ENCODE results near the gene MBP.

Gene MBP

DNA sequence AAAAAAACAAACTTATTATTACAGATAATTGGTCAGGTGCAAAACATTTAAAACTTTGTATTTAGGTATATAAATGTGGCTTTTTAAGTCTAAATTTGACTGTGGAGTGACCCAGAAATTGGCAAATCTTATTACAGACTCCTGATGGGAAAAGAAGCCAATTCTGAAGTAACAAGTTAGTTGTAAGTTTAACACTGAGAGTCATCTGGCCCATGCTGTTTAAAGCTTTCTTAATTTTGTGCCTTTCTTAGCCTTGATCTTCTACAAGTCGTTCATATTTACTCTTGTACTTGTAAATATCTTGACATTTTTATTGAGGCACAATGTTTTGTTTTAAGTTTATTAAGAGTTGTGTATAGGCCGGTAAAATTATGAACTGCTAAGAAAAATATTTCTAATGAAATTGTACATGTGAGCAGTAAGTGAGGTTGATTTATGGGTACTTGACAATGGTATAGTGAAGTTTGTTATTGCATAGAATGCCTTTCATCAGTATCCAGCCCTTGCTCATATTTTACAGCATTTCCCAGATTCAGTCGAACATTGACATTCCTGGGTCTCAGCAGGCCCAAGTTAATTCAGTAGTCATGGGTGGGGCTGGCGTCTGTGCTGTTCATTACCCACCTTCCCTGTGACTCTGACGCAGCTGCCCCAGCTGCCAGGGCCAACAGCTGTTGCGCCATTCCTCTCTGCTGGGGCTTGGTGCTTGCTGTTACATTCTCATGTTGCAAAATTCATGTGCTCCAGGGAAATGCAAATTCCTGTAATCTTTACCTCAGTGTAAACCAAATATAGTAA lies 188.8 kb downstream of the MBP start:
- no peaks in the 10 kb centered on the region for H3K27me3 Mint-ChIP-seq
- no peak overlapping the region for H3K4me3 Mint-ChIP-seq
- H3K36me3 Mint-ChIP-seq (ENCODE audit: low read depth), result peaks cover 59% of the 10 kb centered on the region
- no peak overlapping the region for H3K27ac Mint-ChIP-seq
- H3K4me1 Mint-ChIP-seq (ENCODE audit: low read depth), result peaks cover 14% of the 10 kb centered on the region
- no peaks in the 10 kb centered on the region for H3K9me3 Mint-ChIP-seq

DNA sequence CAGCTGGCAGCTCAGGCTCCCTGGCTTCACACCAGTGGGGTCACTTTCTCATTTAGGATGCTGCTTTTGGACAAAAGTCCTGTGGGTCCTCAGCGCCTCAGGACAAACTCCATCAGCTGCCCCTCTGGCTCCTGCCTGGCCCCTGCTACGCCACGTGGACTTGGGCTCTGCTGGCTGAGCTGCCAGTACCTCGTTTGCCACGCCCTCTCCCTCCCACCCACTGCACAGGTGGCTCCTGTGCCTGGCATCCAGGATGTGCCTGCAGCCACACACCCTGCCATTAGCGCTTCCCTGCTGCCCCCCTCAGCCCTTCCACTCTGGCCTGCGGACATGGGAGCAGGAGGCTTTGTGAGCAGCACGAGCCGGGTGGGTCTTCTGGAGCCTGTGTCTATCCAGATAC lies 191.3 kb downstream of the MBP start:
- no peaks in the 10 kb centered on the region for H3K9me3 Mint-ChIP-seq
- no peak overlapping the region for H3K4me3 Mint-ChIP-seq
- no peaks in the 10 kb centered on the region for H3K27me3 Mint-ChIP-seq
- H3K36me3 Mint-ChIP-seq (ENCODE audit: low read depth), result peaks cover 53% of the 10 kb centered on the region
- no peaks in the 10 kb centered on the region for H3K4me1 Mint-ChIP-seq (ENCODE audit: low read depth)
- H3K27ac Mint-ChIP-seq, result no peak overlapping the region

DNA sequence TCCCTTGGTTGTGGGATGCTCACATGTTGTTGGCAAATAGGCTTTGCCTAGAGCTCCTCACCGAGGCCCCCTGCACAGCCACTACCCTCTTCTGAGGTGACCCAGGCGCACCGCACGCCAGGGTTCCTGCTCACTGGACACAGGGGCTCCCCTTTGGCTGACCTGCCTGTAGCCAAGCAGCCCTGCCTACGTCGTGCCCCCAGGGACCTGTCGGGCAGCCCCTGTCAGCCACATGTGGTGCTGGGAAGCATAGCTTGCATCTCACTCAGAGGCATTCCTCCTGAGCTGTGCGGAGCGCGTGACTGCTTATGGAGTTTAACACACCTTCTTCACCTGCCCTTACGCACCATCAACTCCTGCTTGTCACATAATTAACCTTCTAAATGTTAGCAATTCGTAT lies 194.0 kb downstream of the MBP start:
- no peaks in the 10 kb centered on the region for H3K27me3 Mint-ChIP-seq
- peaks cover 44% of the 10 kb centered on the region for H3K36me3 Mint-ChIP-seq (ENCODE audit: low read depth)
- no peak overlapping the region for H3K27ac Mint-ChIP-seq
- no peaks in the 10 kb centered on the region for H3K4me1 Mint-ChIP-seq (ENCODE audit: low read depth)
- no peaks in the 10 kb centered on the region for H3K9me3 Mint-ChIP-seq
- H3K4me3 Mint-ChIP-seq, result no peak overlapping the region

DNA sequence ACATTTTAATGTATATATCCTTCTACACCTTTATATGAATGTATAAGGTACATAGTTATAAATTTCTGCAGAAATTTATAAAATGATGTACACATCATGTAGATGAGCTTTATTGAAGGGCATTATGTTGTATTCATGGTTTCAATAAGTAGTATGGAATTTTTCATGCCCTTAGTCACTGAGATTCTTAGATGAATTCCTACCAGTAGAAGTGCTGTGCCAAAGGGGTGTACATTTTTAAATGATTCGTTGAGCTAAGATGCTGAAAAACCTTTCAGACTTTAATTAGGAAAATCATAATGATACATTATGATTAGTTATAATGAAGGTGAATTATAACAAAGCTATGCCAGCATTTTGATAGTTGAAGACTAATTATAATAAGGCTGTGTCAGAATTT lies 195.0 kb downstream of the MBP start:
- no peaks in the 10 kb centered on the region for H3K27me3 Mint-ChIP-seq
- no peak overlapping the region for H3K4me3 Mint-ChIP-seq
- H3K9me3 Mint-ChIP-seq, result no peaks in the 10 kb centered on the region
- H3K4me1 Mint-ChIP-seq (ENCODE audit: low read depth), result no peaks in the 10 kb centered on the region
- peaks cover 42% of the 10 kb centered on the region for H3K36me3 Mint-ChIP-seq (ENCODE audit: low read depth)
- H3K27ac Mint-ChIP-seq, result no peak overlapping the region

DNA sequence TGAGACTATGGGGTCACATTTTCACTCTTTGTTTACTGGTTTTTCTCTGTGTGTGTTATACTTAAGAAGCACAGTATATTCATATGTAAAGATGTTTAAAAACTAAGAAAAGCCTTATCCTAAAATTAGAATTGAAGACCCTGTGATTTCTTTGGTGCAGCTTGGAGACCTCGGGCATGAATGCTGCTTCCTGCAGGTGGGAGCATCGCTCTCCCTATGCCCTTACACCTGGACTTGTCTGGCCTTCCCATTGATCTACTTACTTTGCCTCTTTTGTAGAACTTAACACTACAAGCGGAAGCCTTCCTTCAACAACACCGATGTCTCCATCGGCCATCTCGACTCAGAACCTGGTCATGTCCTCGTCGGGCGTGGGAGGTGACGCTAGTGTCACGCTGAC lies 195.7 kb downstream of the MBP start:
- no peak overlapping the region for H3K27ac Mint-ChIP-seq
- H3K36me3 Mint-ChIP-seq (ENCODE audit: low read depth), result peaks cover 45% of the 10 kb centered on the region
- no peaks in the 10 kb centered on the region for H3K9me3 Mint-ChIP-seq
- H3K4me1 Mint-ChIP-seq (ENCODE audit: low read depth), result no peaks in the 10 kb centered on the region
- H3K27me3 Mint-ChIP-seq, result no peaks in the 10 kb centered on the region
- H3K4me3 Mint-ChIP-seq, result no peak overlapping the region

DNA sequence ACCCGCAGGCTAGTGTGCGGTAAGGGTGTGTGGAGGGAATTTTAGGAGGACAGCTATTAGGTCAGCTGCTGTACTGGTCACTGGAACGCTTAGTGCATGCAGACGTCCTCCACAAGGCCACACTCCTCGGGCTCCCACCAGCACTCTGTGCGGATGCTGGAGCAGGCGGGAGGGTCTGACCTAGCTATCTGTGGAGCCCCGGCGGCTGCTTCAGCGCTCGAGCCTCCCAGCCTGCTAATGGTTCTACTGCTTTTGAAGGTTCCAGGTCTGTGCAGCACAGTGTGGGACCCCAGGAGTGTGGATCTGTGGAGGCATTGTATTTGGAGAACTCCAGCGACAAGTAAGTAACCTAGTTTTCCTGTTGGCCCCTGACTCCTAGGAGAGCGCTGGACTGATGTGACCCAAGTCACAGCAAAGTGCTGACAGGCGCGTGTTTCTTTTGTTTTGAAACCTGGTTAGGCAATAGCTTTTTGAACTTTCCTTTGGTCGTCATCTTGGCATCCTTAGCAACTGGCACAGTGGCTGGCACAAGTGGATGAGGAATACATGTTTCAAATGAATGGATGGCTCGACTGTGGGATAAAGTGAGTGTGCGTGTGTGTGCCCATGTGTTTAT lies 196.8 kb downstream of the MBP start:
- H3K27me3 Mint-ChIP-seq, result no peaks in the 10 kb centered on the region
- H3K4me1 Mint-ChIP-seq (ENCODE audit: low read depth), result no peaks in the 10 kb centered on the region
- no peak overlapping the region for H3K4me3 Mint-ChIP-seq
- no peaks in the 10 kb centered on the region for H3K9me3 Mint-ChIP-seq
- no peak overlapping the region for H3K27ac Mint-ChIP-seq
- peaks cover 47% of the 10 kb centered on the region for H3K36me3 Mint-ChIP-seq (ENCODE audit: low read depth)

DNA sequence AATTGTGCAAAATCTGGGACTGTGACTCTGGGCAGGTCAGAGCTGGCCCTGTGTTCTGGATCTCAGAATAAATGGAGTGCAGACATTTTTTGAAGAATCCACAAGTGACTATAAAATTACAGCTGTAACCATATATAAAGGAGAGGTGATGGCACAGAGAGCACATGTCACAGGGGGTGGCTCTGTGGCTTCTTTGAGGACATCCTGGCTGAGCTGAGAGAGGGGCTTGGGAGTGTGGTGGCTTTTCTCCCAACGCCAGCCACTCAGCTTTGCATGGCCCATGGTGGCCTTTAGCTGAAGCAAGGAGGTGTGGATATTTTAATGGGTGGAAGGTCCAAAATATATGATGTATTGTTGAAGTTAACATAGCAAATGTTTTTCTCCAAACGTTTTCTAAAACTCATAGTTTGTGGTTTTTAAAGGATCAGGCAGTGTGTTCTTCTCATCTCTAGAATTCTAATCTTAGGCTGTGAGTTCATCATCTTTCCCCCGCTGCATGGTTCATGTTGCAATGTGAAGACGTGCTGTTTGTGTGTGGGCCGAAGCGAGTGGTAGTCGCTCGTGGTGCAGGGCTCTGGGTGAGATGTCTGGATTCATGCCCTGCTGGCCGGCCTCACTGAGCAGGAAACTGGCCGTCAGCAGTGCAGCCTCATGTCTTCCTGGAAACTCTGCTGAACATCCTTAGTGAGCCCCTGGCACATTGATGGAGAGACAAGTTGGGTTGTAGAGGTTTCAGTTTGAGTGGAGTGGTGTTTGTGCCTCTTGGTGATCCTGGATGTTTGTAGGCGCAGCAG lies 200.4 kb downstream of the MBP start:
- Mint-ChIP-seq H3K36me3 (ENCODE audit: low read depth) (peaks cover 58% of the 10 kb centered on the region), H3K27ac (peak overlapping the region; percentile 27), H3K27me3 (no peaks in the 10 kb centered on the region), H3K9me3 (no peaks in the 10 kb centered on the region), H3K4me3 (no peak overlapping the region), H3K4me1 (ENCODE audit: low read depth) (no peaks in the 10 kb centered on the region)

DNA sequence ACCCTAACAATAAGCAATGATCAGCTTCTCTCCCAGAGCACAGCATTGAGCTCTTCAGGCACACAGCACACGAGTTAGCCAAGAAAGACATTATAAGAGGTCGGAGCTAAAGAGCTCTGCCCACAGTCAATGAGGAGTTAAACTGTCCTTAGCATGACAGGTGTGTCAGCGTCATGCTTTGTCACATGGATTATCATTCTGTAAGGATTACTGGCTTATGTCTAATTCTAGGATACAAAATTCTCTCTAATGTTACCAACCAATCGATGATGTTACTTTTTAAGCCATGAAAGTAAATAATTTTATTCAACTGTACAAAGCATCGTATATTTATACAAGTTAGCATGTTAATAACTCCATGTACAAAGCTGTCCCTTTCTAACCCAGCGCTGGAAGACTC lies 201.4 kb downstream of the MBP start:
- Mint-ChIP-seq H3K27me3 (no peaks in the 10 kb centered on the region), H3K36me3 (ENCODE audit: low read depth) (peaks cover 55% of the 10 kb centered on the region), H3K4me1 (ENCODE audit: low read depth) (no peaks in the 10 kb centered on the region), H3K9me3 (no peaks in the 10 kb centered on the region), H3K4me3 (no peak overlapping the region), H3K27ac (no peak overlapping the region)
